HG03103 (cell line): ENCODE results near the gene ABLIM1.

ENCODE experiments used
- ATAC-seq: cut with Tn5 transposase; IDR thresholded peaks from one replicate; pipeline ENCODE4 v1.9.1; 2021; ENCODE audit warnings: low read depth; ENCODE audit not compliant: unreplicated experiment

The ABLIM1 gene

GRCh38 chr10:114680543-114681117, 22.6 kb upstream of the ABLIM1 start:
- no peak for ATAC-seq

- ATAC-seq = no peak
Measured at GRCh38 chr10:114679552-114679951, 21.5 kb upstream of the ABLIM1 start.

GRCh38 chr10:114678820-114679219, 20.7 kb upstream of the ABLIM1 start:
- ATAC-seq = no peak

GRCh38 chr10:114678336-114678735, 20.3 kb upstream of the ABLIM1 start:
- no peak for ATAC-seq

GRCh38 chr10:114674346-114674745, 16.3 kb upstream of the ABLIM1 start:
- ATAC-seq = no peak

GRCh38 chr10:114669648-114670047, 11.6 kb upstream of the ABLIM1 start:
- no peak for ATAC-seq

GRCh38 chr10:114668375-114669080, 10.5 kb upstream of the ABLIM1 start:
- ATAC-seq = no peak

- no peak for ATAC-seq
Measured at GRCh38 chr10:114665873-114666272, 7.8 kb upstream of the ABLIM1 start.

GRCh38 chr10:114665406-114665805, 7.3 kb upstream of the ABLIM1 start:
- no peak for ATAC-seq

- ATAC-seq = no peak
Measured at GRCh38 chr10:114664127-114664526, 6.1 kb upstream of the ABLIM1 start.

- no peak for ATAC-seq
Measured at GRCh38 chr10:114663626-114664025, 5.6 kb upstream of the ABLIM1 start.

- no peak for ATAC-seq
Measured at GRCh38 chr10:114662646-114663217, 4.7 kb upstream of the ABLIM1 start.

- ATAC-seq = no peak
Measured at GRCh38 chr10:114661212-114661880, 3.3 kb upstream of the ABLIM1 start.

- no peak for ATAC-seq
Measured at GRCh38 chr10:114655671-114656070, 2.4 kb downstream of the ABLIM1 start.

- ATAC-seq = no peak
Measured at GRCh38 chr10:114654822-114655575, 3.1 kb downstream of the ABLIM1 start.

GRCh38 chr10:114653926-114654325, 4.1 kb downstream of the ABLIM1 start:
- no peak for ATAC-seq

GRCh38 chr10:114652402-114653368, 5.4 kb downstream of the ABLIM1 start:
- ATAC-seq = no peak

GRCh38 chr10:114650831-114651230, 7.2 kb downstream of the ABLIM1 start:
- no peak for ATAC-seq

- ATAC-seq = no peak
Measured at GRCh38 chr10:114650266-114650665, 7.8 kb downstream of the ABLIM1 start.
